Stimulated activated CD4-positive, alpha-beta T cell treated with anti-CD3 and anti-CD28 coated beads, Interleukin-15, amount 100 ng/mL, for 24 hours (primary cell): ENCODE data around the gene CHCHD10.
A peak's percentile ranks its signal among the peaks of the same experiment; 100 is the strongest.

Source experiments
- DNase-seq: peaks from one replicate; pipeline ENCODE4 v3.0.0-alpha.2; 2020

CHCHD10 gene

GRCh38 chr22:23769321-23769965 lies 1.7 kb upstream of the CHCHD10 start:
- DNase-seq: no peak

GRCh38 chr22:23767303-23767672 lies 484 bp downstream of the CHCHD10 start:
- DNase-seq: no peak

- no peak for DNase-seq
Observed at GRCh38 chr22:23764899-23765881, 2.6 kb downstream of the CHCHD10 start.

DNA sequence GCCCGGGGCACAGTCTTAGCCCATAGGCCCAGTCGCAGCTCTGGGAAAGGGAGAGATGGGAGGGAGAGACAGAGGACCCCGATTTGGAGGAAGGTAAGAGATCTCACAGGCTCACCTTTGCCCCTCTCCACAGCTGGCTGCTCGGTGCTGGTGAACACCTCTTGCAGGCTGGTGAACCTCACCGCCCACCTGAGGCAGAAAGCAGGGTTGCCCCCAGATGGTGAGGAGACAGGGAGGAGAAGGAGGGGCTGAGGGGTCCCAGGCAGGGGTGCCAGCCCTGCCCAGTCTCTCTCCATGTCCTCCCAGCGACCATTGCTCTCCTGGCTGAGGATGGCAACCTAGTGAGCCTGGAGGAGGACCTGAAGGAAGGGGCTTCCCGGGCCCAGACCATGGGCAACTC lies 3.8 kb downstream of the CHCHD10 start:
- DNase-seq: no peak

DNA sequence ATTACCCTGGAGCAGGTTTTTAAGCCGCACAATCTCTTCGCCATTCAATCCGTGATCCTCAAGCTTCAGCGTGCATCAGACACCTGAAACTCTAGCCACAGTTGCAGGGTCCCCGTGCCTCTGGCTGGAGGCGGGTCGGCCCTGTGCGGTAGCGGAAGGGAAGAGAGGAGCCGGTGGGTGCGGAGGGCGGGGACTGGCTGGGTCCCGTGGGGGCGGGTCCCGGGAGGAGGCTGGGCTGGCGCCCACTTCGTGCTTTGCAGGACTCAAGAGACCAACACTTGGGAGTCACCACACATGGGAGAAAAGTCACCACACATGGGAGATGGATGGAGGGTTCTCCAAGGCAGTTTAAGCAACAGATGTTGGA lies 4.2 kb downstream of the CHCHD10 start:
- DNase-seq: peak; percentile 77

DNA sequence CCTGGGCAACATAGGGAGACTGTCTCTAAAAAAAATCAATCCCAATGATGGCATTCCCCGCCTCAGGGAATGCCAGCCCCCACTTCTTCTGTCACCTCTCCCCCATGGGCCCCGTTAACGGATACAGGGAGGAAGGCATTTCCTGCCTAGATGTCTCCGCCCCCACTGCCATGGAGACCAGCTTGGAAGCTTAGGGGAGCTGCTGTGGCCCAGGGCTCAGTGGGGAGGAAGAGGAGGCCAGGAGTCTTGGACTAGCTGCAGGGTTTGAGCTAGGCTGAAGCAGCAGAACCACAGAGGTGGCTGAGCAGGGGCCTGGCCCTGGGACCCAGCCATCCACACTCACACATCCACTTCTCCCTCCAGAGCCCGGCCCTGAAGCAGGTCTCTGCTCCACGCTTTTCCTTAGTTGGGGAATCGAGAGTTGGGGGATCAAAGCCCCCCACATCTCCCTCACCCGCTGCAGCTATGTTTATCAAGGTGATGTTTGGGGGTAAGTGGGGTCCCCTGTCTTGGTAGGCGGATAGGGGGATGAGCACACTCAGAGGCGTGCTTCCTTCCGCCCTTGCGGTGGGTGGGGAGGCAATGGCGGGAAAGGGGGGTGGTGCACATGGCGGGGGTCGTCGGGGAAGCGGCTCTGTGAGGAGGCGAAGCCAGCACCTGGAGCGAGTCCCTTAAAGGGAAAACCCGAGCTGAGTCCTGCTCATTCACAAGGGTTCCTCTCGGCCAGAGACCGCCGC lies 4.8 kb downstream of the CHCHD10 start, which contains the start of gene C22orf15:
Gene C22orf15 (plus strand): TSS at position 149 of the 737 bp plus-strand sequence. CDS start 317 bp downstream, at position 466.
- DNase-seq: peak; percentile 49

DNA sequence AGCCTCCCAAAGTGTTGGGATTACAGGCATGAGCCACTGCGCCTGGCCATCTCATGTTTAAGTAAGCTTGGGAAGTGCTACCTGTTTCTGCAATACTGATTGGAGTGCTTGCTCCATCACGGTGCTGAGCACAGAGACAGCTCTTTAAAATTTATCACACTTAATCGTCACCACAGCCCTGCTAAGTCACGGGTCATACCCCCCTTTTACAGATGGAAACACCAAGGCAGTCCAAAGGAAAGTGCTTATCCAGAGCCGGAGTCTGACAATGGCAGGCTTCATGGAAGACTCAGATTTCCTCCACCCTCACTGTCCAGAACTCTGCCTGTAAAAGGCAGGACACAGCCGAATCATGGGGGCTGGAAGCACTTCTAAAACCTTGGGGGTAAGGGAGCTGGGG lies 7.7 kb downstream of the CHCHD10 start:
- no peak for DNase-seq

GRCh38 chr22:23759566-23759965 lies 8.2 kb downstream of the CHCHD10 start:
- DNase-seq: no peak

DNA sequence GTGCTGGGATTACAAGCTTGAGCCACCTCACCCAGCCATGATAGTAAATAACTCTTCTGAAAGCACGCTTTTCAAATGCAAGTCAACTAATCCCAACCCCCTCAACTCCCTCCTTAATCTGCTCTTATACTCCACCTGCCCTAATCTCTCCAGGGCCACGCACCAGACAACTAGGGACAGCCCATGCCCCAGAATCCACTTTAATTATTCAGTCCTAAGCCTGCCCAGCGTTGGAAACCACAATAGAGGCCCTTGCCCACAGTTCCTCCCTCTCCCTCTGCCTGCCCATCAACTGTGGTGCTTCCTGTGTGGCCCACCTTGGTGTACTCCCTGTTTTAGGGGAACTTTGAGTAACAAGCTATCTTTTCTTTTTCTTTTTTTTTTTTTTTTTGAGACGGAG lies 10.9 kb downstream of the CHCHD10 start:
- DNase-seq: no peak

DNA sequence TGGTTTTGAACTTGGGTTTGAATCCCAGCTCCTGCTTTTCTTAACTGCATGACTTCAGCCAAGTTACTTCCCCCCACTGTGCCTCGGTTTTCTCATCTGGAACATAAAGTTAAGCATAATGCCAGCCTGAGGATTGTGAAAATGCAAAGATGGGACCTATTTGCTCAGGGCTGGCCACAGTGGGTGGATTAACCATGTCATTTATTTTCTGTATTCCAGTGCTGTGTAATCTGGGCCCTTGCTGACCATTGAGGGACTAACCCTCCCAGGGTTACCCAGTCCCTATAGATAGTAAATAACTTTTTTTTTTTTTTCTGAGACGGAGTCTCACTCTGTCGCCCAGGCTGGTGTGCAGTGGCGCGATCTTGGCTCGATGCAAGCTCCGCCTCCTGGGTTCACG lies 12.1 kb downstream of the CHCHD10 start:
- no peak for DNase-seq

- no peak for DNase-seq
Observed at GRCh38 chr22:23754980-23755636, 12.7 kb downstream of the CHCHD10 start.

GRCh38 chr22:23754220-23754919 lies 13.4 kb downstream of the CHCHD10 start, which contains the start of gene VPREB3:
Gene VPREB3, minus strand, starts transcription at chr22:23754425. Its CDS starts 62 bp downstream, at chr22:23754363.
- DNase-seq: no peak

DNA sequence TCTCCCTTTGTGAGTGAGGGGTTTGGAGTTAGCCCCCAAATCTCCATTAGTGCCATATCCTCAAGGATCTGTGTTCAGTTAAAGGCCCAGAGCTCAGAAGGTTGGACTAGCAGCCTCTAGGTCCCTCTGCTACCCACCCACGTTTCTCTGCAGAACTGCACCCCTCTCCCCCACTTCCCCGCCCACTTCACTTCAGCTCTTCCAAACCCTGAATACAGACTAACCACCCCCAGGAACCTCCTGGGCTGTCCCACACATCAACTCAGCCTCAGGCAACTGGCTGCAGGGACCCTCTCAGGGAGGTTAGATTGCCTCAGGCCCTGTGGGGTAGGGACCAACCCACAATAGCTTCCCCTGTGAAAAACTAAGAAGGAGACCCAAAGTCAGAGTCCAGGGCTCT lies 14.4 kb downstream of the CHCHD10 start:
- DNase-seq: no peak

DNA sequence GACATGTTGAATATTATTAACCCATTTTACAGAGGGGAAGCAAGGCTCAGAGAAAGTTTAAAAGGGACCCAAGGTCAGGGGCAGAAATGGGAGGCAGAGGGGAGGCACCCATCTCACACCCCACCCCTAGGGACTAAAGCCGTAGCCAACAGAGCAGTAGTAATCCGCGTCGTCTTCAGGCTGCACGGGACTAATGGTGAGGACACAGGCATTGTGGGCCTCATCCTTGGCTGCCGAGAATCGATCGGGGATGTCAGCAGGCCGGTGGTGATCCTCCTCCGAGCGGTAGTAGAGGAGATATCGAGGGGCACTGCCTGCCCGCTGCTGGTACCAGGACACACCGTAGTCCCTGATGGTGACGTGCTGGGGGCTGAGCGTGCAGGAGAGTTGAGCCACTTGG lies 15.0 kb downstream of the CHCHD10 start:
- DNase-seq: no peak

DNA sequence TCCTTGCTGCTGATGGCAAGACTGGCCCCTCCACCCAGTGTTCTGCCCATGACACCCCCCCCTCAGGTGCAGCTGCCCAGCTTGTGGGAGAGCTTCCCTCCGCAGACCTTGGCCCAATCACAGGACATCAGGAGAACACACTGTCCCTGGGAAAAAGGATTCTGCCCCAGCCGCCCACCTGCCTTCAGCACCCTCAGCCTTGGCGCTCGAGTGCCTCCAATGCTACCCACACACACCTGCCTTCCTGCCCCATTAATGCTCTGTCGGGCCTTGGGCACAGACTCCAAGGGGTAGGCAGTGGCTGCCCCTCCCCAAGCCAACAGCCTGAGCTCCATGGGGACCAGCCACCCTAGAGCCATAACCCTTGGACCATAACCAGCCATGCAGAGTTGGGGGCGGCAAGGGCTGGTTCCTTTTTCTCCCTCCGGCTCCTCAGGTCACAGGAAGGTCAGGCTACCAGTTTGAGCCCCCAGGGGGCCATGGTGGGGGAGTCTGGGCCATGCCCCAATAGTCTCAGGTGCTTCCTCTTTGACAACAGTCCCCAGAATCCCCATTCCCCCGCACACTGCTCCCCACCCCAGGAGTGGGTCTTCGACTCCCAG lies 15.6 kb downstream of the CHCHD10 start:
- no peak for DNase-seq

DNA sequence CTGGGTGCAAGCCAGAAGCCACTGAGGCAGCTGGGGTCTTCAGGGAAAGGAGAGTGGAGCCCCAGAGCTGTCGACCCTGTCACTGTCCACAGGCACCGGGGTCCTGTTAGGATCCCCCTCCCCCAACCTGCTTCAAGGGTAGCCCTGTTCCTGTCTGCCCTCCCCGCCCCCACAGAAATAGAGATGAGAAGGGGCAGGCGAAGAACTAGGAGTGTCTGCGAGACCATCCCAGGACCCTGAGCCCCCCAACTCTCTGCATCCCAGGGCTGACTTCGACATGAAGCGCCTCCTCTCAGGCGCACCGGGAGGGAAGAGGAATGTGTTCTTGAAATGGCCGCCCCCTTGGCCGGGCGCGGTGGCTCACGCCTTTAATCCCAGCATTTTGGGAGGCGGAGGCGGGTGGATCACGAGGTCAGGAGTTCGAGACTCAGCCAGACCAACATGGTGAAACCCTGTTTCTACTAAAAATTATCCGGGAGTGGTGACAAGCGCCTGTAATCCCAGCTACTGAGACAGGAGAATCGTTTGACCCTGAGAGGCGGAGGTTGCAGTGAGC lies 16.3 kb downstream of the CHCHD10 start:
- DNase-seq: no peak

- peak; percentile 87 for DNase-seq
Observed at GRCh38 chr22:23750714-23751440, 16.9 kb downstream of the CHCHD10 start, which contains the start of gene ZNF70. Gene ZNF70, minus strand, starts transcription at chr22:23751112. Its CDS starts 5,972 bp downstream, at chr22:23745140.

GRCh38 chr22:23750367-23750713 lies 17.4 kb downstream of the CHCHD10 start:
- DNase-seq: no peak

DNA sequence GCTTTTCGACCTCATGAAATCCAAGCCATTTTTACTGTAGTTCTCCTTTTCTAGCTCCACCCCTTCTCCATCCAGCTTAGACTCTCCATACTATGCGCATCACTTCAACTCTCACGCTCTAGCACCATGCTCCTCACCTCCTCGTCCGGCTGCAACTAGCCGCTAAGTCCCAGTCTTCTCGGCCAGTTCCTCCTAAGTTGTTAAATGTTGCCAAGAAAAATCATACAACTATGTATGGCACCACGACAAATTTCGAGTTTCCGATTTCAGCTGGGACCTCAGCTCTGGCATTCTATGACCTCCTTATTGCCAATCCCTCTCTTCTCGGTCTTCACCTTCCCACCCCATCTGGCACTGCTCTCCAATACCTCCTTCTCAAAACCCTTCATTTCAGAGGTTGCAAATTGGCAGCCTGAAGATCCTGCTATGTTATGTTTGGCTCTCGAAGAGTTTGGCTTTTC lies 17.9 kb downstream of the CHCHD10 start:
- no peak for DNase-seq

GRCh38 chr22:23745791-23746190 lies 22.0 kb downstream of the CHCHD10 start:
- DNase-seq: no peak
